GM12878 (cell line): ENCODE results near the gene LCLAT1. TPM values are rescaled to one million over a fixed set of nuclear protein-coding genes. Genes with fewer than 3 reads are reported as not detected.

Experiments
- ATAC-seq: fragments of 200-7000 bp; cut with Tn5 transposase; 3 replicates; pipeline ENCODE4 v1.9.1; 2020; ENCODE audit warnings: mild to moderate bottlenecking, moderate library complexity
- BruUV-seq: library from RNA; stranded (reverse); fragments of 400-500 nt; replicated peaks from 2 replicates; lab custom pipeline; 2021; lab: Mats Ljungman, UMichigan
- CTCF ChIA-PET: fragments of 300-600 bp; sonication (Branson Sonifier 250); formaldehyde crosslinking; extraction: SDS; loops from one replicate; lab custom pipeline; 2021; ENCODE audit warnings: inconsistent platforms; lab: Yijun Ruan, JAX
- POLR2A ChIA-PET: fragments of 350-600 bp; formaldehyde crosslinking; extraction: SDS; loops from one replicate; lab custom pipeline; 2021; ENCODE audit warnings: inconsistent platforms; lab: Charles Lee
- RAD21 ChIA-PET: fragments of 300-600 bp; sonication (Branson Sonifier 250); formaldehyde crosslinking; loops from one replicate; lab custom pipeline; 2023; ENCODE audit warnings: antibody characterized with exemption; ENCODE audit not compliant: unreplicated experiment; lab: Charles Lee
- SMC1A ChIA-PET: fragments of 300-600 bp; sonication (Branson Sonifier 250); formaldehyde crosslinking; loops from one replicate; lab custom pipeline; 2023; ENCODE audit not compliant: unreplicated experiment, uncharacterized antibody; lab: Charles Lee
- DNase-seq: peaks from one replicate; pipeline ENCODE4 v3.0.0-alpha.2; 2011; ENCODE audit warnings: low read depth, low spot score
- FAIRE-seq: peaks from 3 replicates; lab custom pipeline; 2011; peaks lifted over from hg19 to GRCh38; lab: Jason Lieb, UNC
- H2AFZ ChIP-seq: 2 replicates; pipeline ENCODE4 v1.6.0; 2011; ENCODE audit warnings: low read depth, low read length, control low read depth; ENCODE audit not compliant: control insufficient read depth
- H3K27ac ChIP-seq: 2 replicates; pipeline ENCODE4 v1.5.1; 2011; ENCODE audit warnings: control low read depth; ENCODE audit not compliant: control insufficient read depth, insufficient read depth
- H3K27me3 ChIP-seq, 2 experiments: replicated peaks in 1 of 2; 2 replicates each; pipeline versions ENCODE4 v1.6.0 to v1.6.1; 2011; ENCODE audit warnings: low read length in 1 of 2; ENCODE audit not compliant: control insufficient read depth in 2 of 2, insufficient read depth in 2 of 2
- H3K36me3 ChIP-seq, 2 experiments: 2 replicates each; pipeline ENCODE4 v1.5.1; 2011; ENCODE audit warnings: low read length in 1 of 2; ENCODE audit not compliant: control insufficient read depth in 2 of 2, insufficient read depth in 2 of 2
- H3K4me1 ChIP-seq: 2 replicates; pipeline ENCODE4 v1.6.1; 2011; ENCODE audit warnings: mild to moderate bottlenecking, low read length, moderate library complexity, mixed read lengths; ENCODE audit not compliant: control insufficient read depth, insufficient read depth
- H3K4me2 ChIP-seq: 2 replicates; pipeline ENCODE4 v1.6.0; 2011; ENCODE audit warnings: control low read depth; ENCODE audit not compliant: control insufficient read depth, insufficient read depth
- H3K4me3 ChIP-seq: fragments of 200-600 bp; sonication (generic); 2 replicates; pipeline ENCODE4 v1.5.1; 2016
- H3K79me2 ChIP-seq: 2 replicates; pipeline ENCODE4 v1.6.0; 2011; ENCODE audit warnings: low read length; ENCODE audit not compliant: control insufficient read depth, insufficient read depth
- H3K9ac ChIP-seq: 2 replicates; pipeline ENCODE4 v1.8.0; 2011; ENCODE audit warnings: low read length, control low read depth, mixed read lengths; ENCODE audit not compliant: control insufficient read depth, insufficient read depth
- H3K9me3 ChIP-seq: replicated peaks from 3 replicates; pipeline ENCODE4 v1.5.1; 2011; ENCODE audit warnings: mild to moderate bottlenecking, low read length; ENCODE audit not compliant: control insufficient read depth, insufficient read depth
- H4K20me1 ChIP-seq: 2 replicates; pipeline ENCODE4 v1.6.0; 2011; ENCODE audit not compliant: control insufficient read depth, insufficient read depth
- CHD2 ChIP-seq: IDR thresholded peaks from 2 replicates; pipeline ENCODE4 v1.6.1; 2011; ENCODE audit warnings: low read depth, low read length, improper control_type of control experiment, borderline replicate concordance
- MYB ChIP-seq: fragments of 150-350 bp; IDR thresholded peaks from 2 replicates; pipeline ENCODE4 v1.6.1; 2014; ENCODE audit warnings: mild to moderate bottlenecking, low read depth, low read length, borderline replicate concordance
- REST ChIP-seq: IDR thresholded peaks from 2 replicates; pipeline ENCODE4 v1.6.1; 2012; ENCODE audit warnings: mild to moderate bottlenecking, low read depth, low read length
- SPI1 ChIP-seq: IDR thresholded peaks from 2 replicates; pipeline ENCODE4 v1.6.1; 2011; ENCODE audit warnings: low read depth, mild to moderate bottlenecking, low read length, moderate library complexity, borderline replicate concordance; ENCODE audit not compliant: insufficient read depth
- USF1 ChIP-seq: IDR thresholded peaks from 2 replicates; pipeline ENCODE4 v1.6.1; 2011; ENCODE audit warnings: borderline replicate concordance, low read depth, mild to moderate bottlenecking, moderate library complexity, mixed read lengths, low read length; ENCODE audit not compliant: insufficient read depth; ENCODE audit errors: extremely low read length
- WGBS: methylation state at CpG from one replicate; pipeline ENCODE4 v1.1.6; 2016; ENCODE audit warnings: low lambda C conversion rate; ENCODE audit not compliant: insufficient replicate concordance, insufficient coverage; ENCODE audit errors: missing lambda C conversion rate; 5-methylcytosine and 5-hydroxymethylcytosine counted together
- in situ Hi-C: fragments of 300-500 bp; cut with MboI; formaldehyde crosslinking; loops from 9 replicates; pipeline ENCODE4 v1.14.3; 2018; ENCODE audit warnings: mixed read lengths
- intact Hi-C: fragments of 100-400 bp; cut with micrococcal nuclease; formaldehyde crosslinking; loops from one replicate; pipeline ENCODE4 v1.14.2; 2022; ENCODE audit not compliant: unreplicated experiment
- polyA plus RNA-seq, 11 experiments: library from polyadenylated mRNA; depleted of rRNA in 4 of 11; unstranded in 6 of 11; stranded (reverse) in 5 of 11; fragments of >200 nt; fragmentation: Nextera tagmentation in 4 of 11; fragmentation: Illumina TruSeq in 1 of 11; extraction: Ambion mirVana in 4 of 11; extraction: Trizol in 1 of 11; gene quantifications; 1 replicate in 1 of 11; 2 replicates in 10 of 11; pipeline versions ENCODE4 v1.2.1 to v1.2.3, GENCODE V29; 2011 to 2016; ENCODE audit warnings: inconsistent platforms in 2 of 11, missing spikeins in 2 of 11, low read depth in 1 of 11
- total RNA-seq, 4 experiments: library from RNA; depleted of rRNA in 3 of 4; stranded (reverse); fragments of >200 nt in 3 of 4; fragmentation: Illumina TruSeq in 1 of 4; extraction: Trizol in 1 of 4; gene quantifications; 2 replicates each; pipeline versions ENCODE4 v1.2.1 to v1.2.3, GENCODE V29; 2013 to 2021
- TF ChIP-seq, protein P1 (sequence below): fragments of 450-650 bp; IDR thresholded peaks from 2 replicates; pipeline ENCODE4 v1.6.1; 2017; ENCODE audit warnings: mild to moderate bottlenecking, low read depth, inconsistent platforms; ENCODE audit not compliant: poor library complexity, severe bottlenecking
- TF ChIP-seq, protein P2 (sequence below): fragments of 450-650 bp; IDR thresholded peaks from 2 replicates; pipeline ENCODE4 v1.6.1; 2018; ENCODE audit warnings: mild to moderate bottlenecking, low read depth, moderate library complexity; ENCODE audit not compliant: partially characterized antibody

Gene LCLAT1
- total and polyA plus RNA-seq, 10 of the 15 experiments (the other 5 are each of a cell fraction or from before 2014, with no cell fraction given): 8.1 to 33.0 (median 15.9) TPM

DNA sequence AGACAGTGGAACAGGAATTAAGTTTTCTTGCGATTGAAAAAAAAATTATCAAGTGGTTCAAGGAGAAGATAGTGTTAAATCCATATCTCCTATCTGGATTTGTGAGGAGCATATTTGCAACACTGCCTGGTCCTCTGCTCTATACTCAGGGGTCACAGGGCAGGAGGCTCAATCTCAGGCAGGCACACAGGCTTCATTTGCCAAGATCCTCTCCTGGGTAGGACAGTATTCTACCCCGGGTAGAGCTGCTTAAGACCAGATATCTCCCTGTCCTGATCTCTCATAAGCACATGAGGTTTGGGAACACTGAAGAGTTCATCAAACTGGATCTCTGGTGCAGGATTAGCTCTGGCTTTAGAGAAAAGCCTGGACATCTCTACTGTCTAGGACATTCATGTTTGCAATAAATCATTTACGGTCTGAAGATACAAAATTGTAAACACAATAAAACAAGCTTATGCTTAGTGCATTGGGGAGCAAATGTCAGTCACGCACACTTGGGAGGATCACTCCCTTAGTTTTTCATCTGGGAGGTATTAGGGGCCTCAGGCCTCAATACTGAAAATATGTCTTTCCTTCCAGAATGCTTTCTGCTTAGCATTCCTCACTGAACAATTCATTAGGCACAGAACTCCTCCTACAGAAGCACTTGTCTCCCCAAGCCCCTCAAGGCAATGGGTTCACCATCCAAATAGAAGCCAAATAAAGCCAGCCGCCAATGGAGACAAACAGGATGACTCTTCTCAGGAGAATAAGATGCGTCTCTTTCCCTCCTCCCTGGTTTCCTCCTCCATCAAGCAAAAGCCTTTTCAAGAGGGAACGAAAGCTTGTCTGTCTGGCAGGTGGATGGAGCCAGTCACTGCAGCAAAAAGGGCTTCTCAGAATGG is 34.1 kb upstream of the LCLAT1 start:
- intact Hi-C loops (no loop called here), in situ Hi-C loops (no loop called here)
- ChIA-PET RAD21 (interaction anchor here (1.6 kb wide), 1 partner anchor 9 kb away, joined by 9 read pairs; no protein-coding TSS in a partner anchor), POLR2A (no interaction called here), SMC1A (interaction anchor here (0.9 to 2.2 kb wide), 6 partner anchors 9 to 175 kb away, joined by 3 to 11 read pairs (median 3); no protein-coding TSS in a partner anchor), CTCF (interaction anchor here (0.8 to 1.2 kb wide), 2 partner anchors 10 to 19 kb away, joined by 3 to 4 read pairs; no protein-coding TSS in a partner anchor)
- H3K27me3 ChIP-seq: no peaks in the 10 kb centered on the region
- peaks cover 8% of the 10 kb centered on the region; the same call in 1 of the 2 replicates for H3K4me1 ChIP-seq
- no peak for DNase-seq
- H3K27ac ChIP-seq: no peak overlapping the region
- FAIRE-seq: no peak
- no peaks in the 10 kb centered on the region for H3K79me2 ChIP-seq
- H2AFZ ChIP-seq: no peak overlapping the region
- no peak overlapping the region for H3K9ac ChIP-seq
- no peak overlapping the region for H3K4me2 ChIP-seq
- no peak overlapping the region for H3K4me3 ChIP-seq
- no TSS peak for BruUV-seq
- H3K36me3 ChIP-seq: no peaks in the 10 kb centered on the region
- H3K9me3 ChIP-seq: no peaks in the 10 kb centered on the region
- H4K20me1 ChIP-seq: no peaks in the 10 kb centered on the region
- no peak for ATAC-seq
- WGBS: 63% methylated on average over 7 of the region's 7 CpGs
- no peak for TF ChIP-seq MYB
- no peak for TF ChIP-seq CHD2
- no peak for TF ChIP-seq USF1
- TF ChIP-seq, protein P1, sequence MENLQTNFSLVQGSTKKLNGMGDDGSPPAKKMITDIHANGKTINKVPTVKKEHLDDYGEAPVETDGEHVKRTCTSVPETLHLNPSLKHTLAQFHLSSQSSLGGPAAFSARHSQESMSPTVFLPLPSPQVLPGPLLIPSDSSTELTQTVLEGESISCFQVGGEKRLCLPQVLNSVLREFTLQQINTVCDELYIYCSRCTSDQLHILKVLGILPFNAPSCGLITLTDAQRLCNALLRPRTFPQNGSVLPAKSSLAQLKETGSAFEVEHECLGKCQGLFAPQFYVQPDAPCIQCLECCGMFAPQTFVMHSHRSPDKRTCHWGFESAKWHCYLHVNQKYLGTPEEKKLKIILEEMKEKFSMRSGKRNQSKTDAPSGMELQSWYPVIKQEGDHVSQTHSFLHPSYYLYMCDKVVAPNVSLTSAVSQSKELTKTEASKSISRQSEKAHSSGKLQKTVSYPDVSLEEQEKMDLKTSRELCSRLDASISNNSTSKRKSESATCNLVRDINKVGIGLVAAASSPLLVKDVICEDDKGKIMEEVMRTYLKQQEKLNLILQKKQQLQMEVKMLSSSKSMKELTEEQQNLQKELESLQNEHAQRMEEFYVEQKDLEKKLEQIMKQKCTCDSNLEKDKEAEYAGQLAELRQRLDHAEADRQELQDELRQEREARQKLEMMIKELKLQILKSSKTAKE: no peak
- TF ChIP-seq REST: no peak
- TF ChIP-seq, protein P2, sequence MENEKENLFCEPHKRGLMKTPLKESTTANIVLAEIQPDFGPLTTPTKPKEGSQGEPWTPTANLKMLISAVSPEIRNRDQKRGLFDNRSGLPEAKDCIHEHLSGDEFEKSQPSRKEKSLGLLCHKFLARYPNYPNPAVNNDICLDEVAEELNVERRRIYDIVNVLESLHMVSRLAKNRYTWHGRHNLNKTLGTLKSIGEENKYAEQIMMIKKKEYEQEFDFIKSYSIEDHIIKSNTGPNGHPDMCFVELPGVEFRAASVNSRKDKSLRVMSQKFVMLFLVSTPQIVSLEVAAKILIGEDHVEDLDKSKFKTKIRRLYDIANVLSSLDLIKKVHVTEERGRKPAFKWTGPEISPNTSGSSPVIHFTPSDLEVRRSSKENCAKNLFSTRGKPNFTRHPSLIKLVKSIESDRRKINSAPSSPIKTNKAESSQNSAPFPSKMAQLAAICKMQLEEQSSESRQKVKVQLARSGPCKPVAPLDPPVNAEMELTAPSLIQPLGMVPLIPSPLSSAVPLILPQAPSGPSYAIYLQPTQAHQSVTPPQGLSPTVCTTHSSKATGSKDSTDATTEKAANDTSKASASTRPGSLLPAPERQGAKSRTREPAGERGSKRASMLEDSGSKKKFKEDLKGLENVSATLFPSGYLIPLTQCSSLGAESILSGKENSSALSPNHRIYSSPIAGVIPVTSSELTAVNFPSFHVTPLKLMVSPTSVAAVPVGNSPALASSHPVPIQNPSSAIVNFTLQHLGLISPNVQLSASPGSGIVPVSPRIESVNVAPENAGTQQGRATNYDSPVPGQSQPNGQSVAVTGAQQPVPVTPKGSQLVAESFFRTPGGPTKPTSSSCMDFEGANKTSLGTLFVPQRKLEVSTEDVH: no peak
- TF ChIP-seq SPI1: no peak
